SK-N-SH treated with all-trans-retinoic acid at 6 μM for 48 hours (cell line): ENCODE data around the gene MBOAT2.

ENCODE experiments used
- BACH2 ChIP-seq: fragments of 250-450 bp; sonication (Bioruptor Pico); IDR thresholded peaks from 2 replicates; pipeline ENCODE4 v1.9.0; 2021; ENCODE audit warnings: mild to moderate bottlenecking, borderline replicate concordance
- GLIS3 ChIP-seq: fragments of 250-450 bp; sonication (Bioruptor Pico); IDR thresholded peaks from 2 replicates; pipeline ENCODE4 v1.5.0; 2020; ENCODE audit warnings: mild to moderate bottlenecking, moderate library complexity
- ISL1 ChIP-seq: fragments of 250-450 bp; sonication (Bioruptor Pico); IDR thresholded peaks from 2 replicates; pipeline ENCODE4 v2.1.2; 2022; ENCODE audit warnings: mild to moderate bottlenecking, moderate library complexity
- POU6F1 ChIP-seq: fragments of 250-450 bp; sonication (Bioruptor Pico); IDR thresholded peaks from 2 replicates; pipeline ENCODE4 v1.8.0; 2021; ENCODE audit warnings: low read depth, mild to moderate bottlenecking, moderate library complexity, borderline replicate concordance
- PPARA ChIP-seq: fragments of 250-450 bp; sonication (Bioruptor Pico); IDR thresholded peaks from 2 replicates; pipeline ENCODE4 v1.5.0; 2020; ENCODE audit warnings: mild to moderate bottlenecking, borderline replicate concordance
- RARB ChIP-seq: fragments of 250-450 bp; sonication (Bioruptor Pico); IDR thresholded peaks from 2 replicates; pipeline ENCODE4 v1.8.0; 2021; ENCODE audit warnings: mild to moderate bottlenecking, moderate library complexity
- TOX ChIP-seq: fragments of 250-450 bp; sonication (Bioruptor Pico); IDR thresholded peaks from 2 replicates; pipeline ENCODE4 v1.8.0; 2021; ENCODE audit warnings: mild to moderate bottlenecking, moderate library complexity, borderline replicate concordance
- ZC3H10 ChIP-seq: fragments of 250-450 bp; sonication (Bioruptor Pico); IDR thresholded peaks from 2 replicates; pipeline ENCODE4 v1.5.1; 2021; ENCODE audit warnings: mild to moderate bottlenecking, moderate library complexity
- ZFP30 ChIP-seq: fragments of 450-650 bp; formaldehyde crosslinking; IDR thresholded peaks from 2 replicates; pipeline ENCODE4 v1.5.0; 2022; ENCODE audit warnings: mild to moderate bottlenecking, moderate library complexity

DNA sequence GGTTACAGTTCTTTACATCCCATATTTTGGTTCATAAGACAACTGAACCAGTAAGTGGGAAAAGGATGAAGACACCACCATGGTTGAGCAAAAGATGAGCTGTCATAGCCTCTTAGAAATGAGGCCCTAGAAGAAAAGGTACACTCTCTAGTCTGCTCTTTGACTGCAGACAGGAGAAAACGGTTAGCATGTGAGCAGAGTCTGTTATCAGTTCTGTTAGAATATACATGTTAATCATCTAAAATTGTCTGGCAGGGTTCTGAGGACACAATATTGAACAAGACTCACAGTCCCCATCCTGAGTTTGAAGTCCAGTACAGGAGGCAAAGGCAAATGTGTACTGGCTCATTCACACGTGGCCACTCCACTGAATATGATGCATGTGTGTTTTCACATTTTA, 78.1 kb downstream of the MBOAT2 start:
- TF ChIP-seq ZFP30 (CRISPR knock-in tag) (no peak), ISL1 (no peak), ZC3H10 (CRISPR knock-in tag) (no peak), GLIS3 (CRISPR knock-in tag) (no peak), RARB (CRISPR knock-in tag) (no peak), POU6F1 (CRISPR knock-in tag) (no peak), PPARA (CRISPR knock-in tag) (no peak), BACH2 (CRISPR knock-in tag) (no peak), TOX (CRISPR knock-in tag) (no peak)
